GM13977 (cell line): ENCODE measurements around the gene C3orf18.

Source experiments
- DNase-seq: peaks from one replicate; pipeline ENCODE4 v3.0.0; 2012; ENCODE audit warnings: low spot score
- CTCF ChIP-seq: IDR thresholded peaks from 2 replicates; pipeline ENCODE4 v1.5.1; 2012; ENCODE audit warnings: mild to moderate bottlenecking, control low read depth; ENCODE audit not compliant: insufficient read depth; ENCODE audit errors: extremely low read depth, missing control alignments
- in situ Hi-C: fragments of 300-500 bp; cut with MboI; formaldehyde crosslinking; loops from one replicate; pipeline ENCODE4 v1.12.0; 2022; ENCODE audit warnings: low sequenced_read_pairs, low pct_unique_long_range_greater_than_20kb, mixed read lengths, inconsistent platforms; ENCODE audit not compliant: unreplicated experiment

The C3orf18 gene

GRCh38 chr3:50599115-50599715 lies 31.7 kb upstream of the C3orf18 start:
- no peak for TF ChIP-seq CTCF
- no peak for DNase-seq
- in situ Hi-C loops = no loop called here

- in situ Hi-C loops = no loop called here
- TF ChIP-seq CTCF = no peak
- DNase-seq = no peak
These were observed 26.8 kb upstream of the C3orf18 start for GRCh38 chr3:50594253-50594785.

GRCh38 chr3:50592568-50592967 lies 25.0 kb upstream of the C3orf18 start:
- no peak for TF ChIP-seq CTCF
- DNase-seq = no peak
- in situ Hi-C loops = no loop called here

- no peak for TF ChIP-seq CTCF
- in situ Hi-C loops = no loop called here
- DNase-seq = no peak
These were observed 23.7 kb upstream of the C3orf18 start for GRCh38 chr3:50591196-50591741.

GRCh38 chr3:50588759-50589433 lies 21.3 kb upstream of the C3orf18 start:
- TF ChIP-seq CTCF = no peak
- in situ Hi-C loops = no loop called here
- DNase-seq = no peak

- in situ Hi-C loops = no loop called here
- TF ChIP-seq CTCF = no peak
- DNase-seq = no peak
These were observed 20.5 kb upstream of the C3orf18 start for GRCh38 chr3:50587806-50588758.
